Astrocyte (in vitro differentiated cells and primary cell): ENCODE results near the gene BACH2.

ENCODE experiments used
- EZH2 ChIP-seq: IDR thresholded peaks from 2 replicates; pipeline ENCODE4 v1.6.1; 2012; ENCODE audit warnings: mild to moderate bottlenecking, low read length, inconsistent platforms; ENCODE audit not compliant: insufficient read depth
- TF ChIP-seq, protein P1 (sequence below): IDR thresholded peaks from 2 replicates; pipeline ENCODE4 v1.5.1; 2011; ENCODE audit warnings: low read depth, mild to moderate bottlenecking, inconsistent platforms, low read length, moderate library complexity; ENCODE audit not compliant: insufficient read depth

DNA sequence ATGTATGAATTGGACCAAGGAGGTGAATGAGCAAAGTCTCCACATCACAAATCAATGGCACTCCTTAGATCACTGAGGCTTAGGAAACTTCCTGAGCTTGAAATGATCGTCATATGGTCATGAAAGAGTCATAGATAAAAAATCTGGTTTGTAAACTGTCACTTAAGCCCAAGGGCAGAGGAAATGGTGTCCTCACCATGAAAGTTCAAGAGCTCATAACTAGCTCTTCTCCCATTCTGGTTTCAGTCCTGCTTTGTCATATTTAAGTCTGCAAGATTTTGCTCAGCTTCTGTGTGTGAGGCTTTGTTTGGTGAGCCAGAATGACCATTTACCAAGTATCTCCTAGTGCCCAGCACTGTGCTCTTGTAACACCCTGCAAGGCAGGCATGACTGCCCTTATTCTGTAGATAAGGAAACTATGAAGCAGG is 341.9 kb downstream of the BACH2 start:
- TF ChIP-seq, protein P1, sequence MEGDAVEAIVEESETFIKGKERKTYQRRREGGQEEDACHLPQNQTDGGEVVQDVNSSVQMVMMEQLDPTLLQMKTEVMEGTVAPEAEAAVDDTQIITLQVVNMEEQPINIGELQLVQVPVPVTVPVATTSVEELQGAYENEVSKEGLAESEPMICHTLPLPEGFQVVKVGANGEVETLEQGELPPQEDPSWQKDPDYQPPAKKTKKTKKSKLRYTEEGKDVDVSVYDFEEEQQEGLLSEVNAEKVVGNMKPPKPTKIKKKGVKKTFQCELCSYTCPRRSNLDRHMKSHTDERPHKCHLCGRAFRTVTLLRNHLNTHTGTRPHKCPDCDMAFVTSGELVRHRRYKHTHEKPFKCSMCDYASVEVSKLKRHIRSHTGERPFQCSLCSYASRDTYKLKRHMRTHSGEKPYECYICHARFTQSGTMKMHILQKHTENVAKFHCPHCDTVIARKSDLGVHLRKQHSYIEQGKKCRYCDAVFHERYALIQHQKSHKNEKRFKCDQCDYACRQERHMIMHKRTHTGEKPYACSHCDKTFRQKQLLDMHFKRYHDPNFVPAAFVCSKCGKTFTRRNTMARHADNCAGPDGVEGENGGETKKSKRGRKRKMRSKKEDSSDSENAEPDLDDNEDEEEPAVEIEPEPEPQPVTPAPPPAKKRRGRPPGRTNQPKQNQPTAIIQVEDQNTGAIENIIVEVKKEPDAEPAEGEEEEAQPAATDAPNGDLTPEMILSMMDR: no peak
- TF ChIP-seq EZH2: no peak
